Parathyroid adenoma (tissue), 2 donors: ENCODE data around the gene FAM234B.
"Not testable (repeated sequence)": the region's sequence is repeated elsewhere in the genome, so short reads cannot be mapped to it uniquely, and the experiment has no call there.

Experiments used
- H2AFZ ChIP-seq: fragments of 300-600 bp; sonication (generic); one replicate; pipeline ENCODE4 v1.7.0; 2017; ENCODE audit warnings: antibody characterized with exemption, mild to moderate bottlenecking
- H3K27ac ChIP-seq: fragments of 300-600 bp; sonication (generic); one replicate; pipeline ENCODE4 v1.7.0; 2017
- H3K27me3 ChIP-seq: fragments of 300-600 bp; sonication (generic); one replicate; pipeline ENCODE4 v1.7.0; 2017; ENCODE audit warnings: low read length; ENCODE audit not compliant: control insufficient read depth, insufficient read depth
- H3K36me3 ChIP-seq: fragments of 300-600 bp; sonication (generic); one replicate; pipeline ENCODE4 v1.7.0; 2017; ENCODE audit warnings: low read length; ENCODE audit not compliant: control insufficient read depth, insufficient read depth
- H3K4me1 ChIP-seq: fragments of 300-600 bp; sonication (generic); one replicate; pipeline ENCODE4 v1.7.0; 2017; ENCODE audit warnings: control low read depth
- H3K4me2 ChIP-seq: fragments of 300-600 bp; sonication (generic); one replicate; pipeline ENCODE4 v1.7.0; 2017; ENCODE audit warnings: low read length
- H3K4me3 ChIP-seq: fragments of 300-600 bp; sonication (generic); one replicate; pipeline ENCODE4 v1.7.0; 2017; ENCODE audit warnings: low read depth, low read length
- H3K79me2 ChIP-seq: fragments of 300-600 bp; sonication (generic); one replicate; pipeline ENCODE4 v1.7.0; 2017; ENCODE audit warnings: control low read depth
- H3K9ac ChIP-seq: fragments of 300-600 bp; sonication (generic); one replicate; pipeline ENCODE4 v1.7.0; 2017; ENCODE audit warnings: mild to moderate bottlenecking
- H3K9me3 ChIP-seq: fragments of 300-600 bp; sonication (generic); one replicate; pipeline ENCODE4 v1.7.0; 2017; ENCODE audit warnings: low read length; ENCODE audit not compliant: control insufficient read depth
- TF ChIP-seq, protein P1 (sequence below): fragments of 300-600 bp; sonication (generic); IDR thresholded peaks from one replicate; pipeline ENCODE4 v1.7.0; 2017; ENCODE audit warnings: antibody characterized with exemption, mild to moderate bottlenecking
- donor health status: primary hyperparathyroidism.

Gene FAM234B

DNA sequence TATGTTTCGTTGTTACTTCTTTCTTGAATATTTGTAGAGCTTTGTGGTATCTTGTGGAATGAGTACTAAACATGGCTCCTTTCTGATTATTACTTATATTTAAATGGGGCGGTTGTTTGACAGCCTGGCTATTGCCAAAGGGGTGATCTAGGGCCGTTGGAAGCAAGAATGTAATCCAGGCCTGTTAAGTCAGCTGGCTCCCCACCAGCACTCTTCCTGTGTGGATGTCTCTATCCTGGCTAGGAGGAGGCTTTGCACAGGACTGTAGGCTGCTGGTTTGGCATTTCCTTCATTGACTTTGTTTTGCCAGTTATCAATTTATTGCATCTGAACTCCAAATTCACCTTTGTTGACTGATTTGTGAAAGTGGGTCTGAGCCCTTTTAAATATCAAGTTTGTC, 5.6 kb downstream of the FAM234B start:
- H3K4me2 ChIP-seq = no peak overlapping the region
- H3K4me3 ChIP-seq = no peak overlapping the region
- no peak overlapping the region for H3K9ac ChIP-seq
- TF ChIP-seq, protein P1, sequence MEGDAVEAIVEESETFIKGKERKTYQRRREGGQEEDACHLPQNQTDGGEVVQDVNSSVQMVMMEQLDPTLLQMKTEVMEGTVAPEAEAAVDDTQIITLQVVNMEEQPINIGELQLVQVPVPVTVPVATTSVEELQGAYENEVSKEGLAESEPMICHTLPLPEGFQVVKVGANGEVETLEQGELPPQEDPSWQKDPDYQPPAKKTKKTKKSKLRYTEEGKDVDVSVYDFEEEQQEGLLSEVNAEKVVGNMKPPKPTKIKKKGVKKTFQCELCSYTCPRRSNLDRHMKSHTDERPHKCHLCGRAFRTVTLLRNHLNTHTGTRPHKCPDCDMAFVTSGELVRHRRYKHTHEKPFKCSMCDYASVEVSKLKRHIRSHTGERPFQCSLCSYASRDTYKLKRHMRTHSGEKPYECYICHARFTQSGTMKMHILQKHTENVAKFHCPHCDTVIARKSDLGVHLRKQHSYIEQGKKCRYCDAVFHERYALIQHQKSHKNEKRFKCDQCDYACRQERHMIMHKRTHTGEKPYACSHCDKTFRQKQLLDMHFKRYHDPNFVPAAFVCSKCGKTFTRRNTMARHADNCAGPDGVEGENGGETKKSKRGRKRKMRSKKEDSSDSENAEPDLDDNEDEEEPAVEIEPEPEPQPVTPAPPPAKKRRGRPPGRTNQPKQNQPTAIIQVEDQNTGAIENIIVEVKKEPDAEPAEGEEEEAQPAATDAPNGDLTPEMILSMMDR = no peak
- H2AFZ ChIP-seq = no peak overlapping the region
- peaks cover 3% of the 10 kb centered on the region for H3K79me2 ChIP-seq
- H3K9me3 ChIP-seq = no peaks in the 10 kb centered on the region
- no peaks in the 10 kb centered on the region for H3K27me3 ChIP-seq
- no peaks in the 10 kb centered on the region for H3K36me3 ChIP-seq
- no peaks in the 10 kb centered on the region for H3K4me1 ChIP-seq
- H3K27ac ChIP-seq = no peak overlapping the region

DNA sequence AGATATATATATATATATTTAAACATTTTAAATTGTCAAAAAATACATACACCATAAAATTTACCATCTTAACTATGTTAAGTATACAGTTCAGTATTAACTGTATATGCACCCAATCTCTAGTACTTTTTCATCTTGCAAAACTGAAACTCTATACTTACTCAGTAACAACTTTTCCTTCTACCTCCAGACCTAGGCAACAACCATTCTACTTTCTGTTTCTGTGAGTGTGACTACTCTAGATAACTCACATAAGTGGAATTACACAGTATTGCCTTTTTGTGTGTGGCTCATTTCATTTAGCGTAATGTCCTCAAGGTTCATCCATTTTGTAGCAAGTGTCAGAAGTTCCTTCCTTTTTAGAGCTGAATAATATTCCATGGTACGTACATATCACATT, 8.2 kb downstream of the FAM234B start:
- no peaks in the 10 kb centered on the region for H3K4me1 ChIP-seq
- no peak overlapping the region for H3K4me2 ChIP-seq
- H3K9me3 ChIP-seq = no peaks in the 10 kb centered on the region
- no peak overlapping the region for H3K9ac ChIP-seq
- H3K27me3 ChIP-seq = no peaks in the 10 kb centered on the region
- no peak overlapping the region for H2AFZ ChIP-seq
- TF ChIP-seq, protein P1 = no peak
- no peaks in the 10 kb centered on the region for H3K36me3 ChIP-seq
- H3K79me2 ChIP-seq = no peaks in the 10 kb centered on the region
- no peak overlapping the region for H3K27ac ChIP-seq
- H3K4me3 ChIP-seq = no peak overlapping the region

DNA sequence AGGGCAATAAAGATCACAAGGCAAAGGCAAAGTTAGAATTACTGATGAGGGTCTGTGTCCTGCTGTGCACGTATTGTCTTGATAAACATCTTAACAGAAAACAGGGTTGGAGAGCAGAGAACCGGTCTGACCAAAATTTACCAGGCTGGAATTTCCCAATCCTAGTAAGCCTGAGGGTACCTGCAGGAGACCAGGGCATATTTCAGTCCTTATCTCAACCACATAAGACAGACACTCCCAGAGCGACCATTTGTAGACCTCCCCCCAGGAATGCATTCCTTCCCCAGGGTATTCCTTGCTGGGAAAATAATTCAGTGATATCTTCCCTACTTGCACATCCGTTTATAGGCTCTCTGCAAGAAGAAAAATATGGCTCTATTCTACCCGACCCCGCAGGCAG, 9.4 kb downstream of the FAM234B start:
- H3K27me3 ChIP-seq, H3K36me3 ChIP-seq, H3K79me2 ChIP-seq, H3K4me1 ChIP-seq, H2AFZ ChIP-seq, H3K4me2 ChIP-seq, H3K27ac ChIP-seq, H3K9me3 ChIP-seq, H3K9ac ChIP-seq, H3K4me3 ChIP-seq: not testable (repeated sequence)

DNA sequence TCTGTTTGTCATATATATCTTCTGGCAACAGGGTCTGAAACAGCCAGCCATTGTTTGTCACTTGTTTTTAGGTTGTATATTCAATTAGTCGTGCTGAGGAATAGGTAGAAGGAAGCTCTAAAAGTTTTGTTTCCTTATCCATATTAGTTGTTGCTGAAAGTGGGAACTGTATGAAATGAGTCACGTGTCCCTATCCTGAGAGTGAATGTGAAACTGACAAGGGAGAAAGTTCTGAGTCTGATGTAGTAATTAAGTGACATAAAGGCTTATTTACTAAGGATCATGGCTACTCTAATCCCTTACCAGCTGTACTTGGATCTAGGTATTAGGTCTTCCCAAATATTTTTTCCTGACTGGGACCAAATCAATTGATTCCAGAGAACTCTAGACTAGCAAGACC, 16.4 kb downstream of the FAM234B start:
- Histone ChIP-seq H3K9ac (no peak overlapping the region), H3K4me2 (no peak overlapping the region), H3K27ac (no peak overlapping the region), H2AFZ (no peak overlapping the region), H3K4me1 (no peaks in the 10 kb centered on the region), H3K9me3 (no peaks in the 10 kb centered on the region), H3K4me3 (no peak overlapping the region), H3K36me3 (no peaks in the 10 kb centered on the region), H3K79me2 (no peaks in the 10 kb centered on the region), H3K27me3 (no peaks in the 10 kb centered on the region)
- TF ChIP-seq, protein P1 = no peak

DNA sequence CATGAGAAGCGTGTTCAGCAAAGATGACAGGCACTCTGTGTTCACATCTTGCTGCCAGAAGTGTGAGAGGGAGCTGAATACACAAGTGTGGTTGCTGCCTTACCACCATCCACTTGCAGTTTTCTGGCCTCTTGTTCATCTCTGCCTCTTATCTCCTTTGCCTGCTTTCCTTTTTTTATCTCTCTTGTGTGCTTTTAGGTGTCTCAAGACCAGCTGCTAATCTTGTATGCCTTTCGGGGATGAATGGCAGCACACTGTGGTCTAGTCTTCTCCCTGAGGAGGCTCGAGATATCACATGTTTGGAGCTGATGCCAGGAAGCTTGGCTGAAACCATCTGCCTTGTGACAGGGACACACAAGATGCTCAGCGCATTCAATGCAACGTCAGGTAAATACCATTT, 17.2 kb downstream of the FAM234B start:
- no peaks in the 10 kb centered on the region for H3K27me3 ChIP-seq
- H3K36me3 ChIP-seq = no peaks in the 10 kb centered on the region
- H3K79me2 ChIP-seq = no peaks in the 10 kb centered on the region
- H3K4me3 ChIP-seq = no peak overlapping the region
- H2AFZ ChIP-seq = no peak overlapping the region
- H3K27ac ChIP-seq = no peak overlapping the region
- no peaks in the 10 kb centered on the region for H3K9me3 ChIP-seq
- no peaks in the 10 kb centered on the region for H3K4me1 ChIP-seq
- TF ChIP-seq, protein P1 = no peak
- H3K4me2 ChIP-seq = no peak overlapping the region
- H3K9ac ChIP-seq = no peak overlapping the region
